HG02623 (cell line): Measurements from ENCODE around the gene CDH16.

Experiments used
- ATAC-seq: cut with Tn5 transposase; IDR thresholded peaks from one replicate; pipeline ENCODE4 v1.9.1; 2021; ENCODE audit warnings: moderate library complexity; ENCODE audit not compliant: unreplicated experiment

Gene CDH16

GRCh38 chr16:66930189-66930588, 11.5 kb upstream of the CDH16 start:
- ATAC-seq: no peak

- ATAC-seq: no peak
Observed at GRCh38 chr16:66928702-66929388, 10.2 kb upstream of the CDH16 start.

- no peak for ATAC-seq
Observed at GRCh38 chr16:66927918-66928649, 9.4 kb upstream of the CDH16 start.

- ATAC-seq: no peak
Observed at GRCh38 chr16:66926961-66927436, 8.3 kb upstream of the CDH16 start.

GRCh38 chr16:66926171-66926947, 7.7 kb upstream of the CDH16 start:
- no peak for ATAC-seq

- ATAC-seq: no peak
Observed at GRCh38 chr16:66925322-66925840, 6.7 kb upstream of the CDH16 start, which contains the start of gene RRAD. TSS of gene RRAD (minus strand) at chr16:66925535. CDS start at chr16:66925179, 356 bp downstream.

- ATAC-seq: no peak
Observed at GRCh38 chr16:66924527-66925321, 6.0 kb upstream of the CDH16 start.

- no peak for ATAC-seq
Observed at GRCh38 chr16:66923866-66924265, 5.2 kb upstream of the CDH16 start.

GRCh38 chr16:66923247-66923731, 4.6 kb upstream of the CDH16 start:
- no peak for ATAC-seq

- no peak for ATAC-seq
Observed at GRCh38 chr16:66921729-66922450, 3.2 kb upstream of the CDH16 start.

- no peak for ATAC-seq
Observed at GRCh38 chr16:66920924-66921680, 2.4 kb upstream of the CDH16 start.

- no peak for ATAC-seq
Observed at GRCh38 chr16:66920299-66920590, 1.6 kb upstream of the CDH16 start.

- ATAC-seq: no peak
Observed at GRCh38 chr16:66919569-66920298, 1.0 kb upstream of the CDH16 start.

GRCh38 chr16:66918355-66918754, 330 bp downstream of the CDH16 start:
- no peak for ATAC-seq

GRCh38 chr16:66917741-66918140, 944 bp downstream of the CDH16 start:
- ATAC-seq: no peak

- ATAC-seq: no peak
Observed at GRCh38 chr16:66916518-66916917, 2.2 kb downstream of the CDH16 start.

- ATAC-seq: no peak
Observed at GRCh38 chr16:66915041-66915440, 3.6 kb downstream of the CDH16 start.

GRCh38 chr16:66914541-66914940, 4.1 kb downstream of the CDH16 start:
- no peak for ATAC-seq
